ENCODE results near the gene APBA2.

The APBA2 gene

DNA sequence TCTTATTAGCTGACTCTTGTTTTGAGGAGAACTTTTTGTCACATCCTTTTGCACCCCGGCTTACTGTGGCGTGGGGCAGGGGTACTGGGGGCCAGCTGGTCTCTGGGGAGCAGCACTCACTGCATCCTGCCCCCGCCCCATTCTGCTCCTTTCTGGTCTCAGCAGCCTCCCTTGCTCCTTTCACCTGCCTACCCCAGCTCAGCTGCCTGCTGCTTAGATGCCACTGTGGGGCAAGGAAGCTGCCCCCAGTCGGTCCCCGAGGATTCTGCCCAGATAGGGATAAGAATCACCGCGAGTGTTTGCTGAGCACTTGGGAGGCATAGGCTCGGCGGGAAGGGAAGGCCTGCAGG, 32.0 kb downstream of the APBA2 start:
- no peak for DNase-seq

- DNase-seq = no peak
Measured at GRCh38 chr15:28918141-28918983, 32.6 kb downstream of the APBA2 start.

GRCh38 chr15:28919201-28919635, 33.4 kb downstream of the APBA2 start:
- peak; percentile 14 for DNase-seq

DNA sequence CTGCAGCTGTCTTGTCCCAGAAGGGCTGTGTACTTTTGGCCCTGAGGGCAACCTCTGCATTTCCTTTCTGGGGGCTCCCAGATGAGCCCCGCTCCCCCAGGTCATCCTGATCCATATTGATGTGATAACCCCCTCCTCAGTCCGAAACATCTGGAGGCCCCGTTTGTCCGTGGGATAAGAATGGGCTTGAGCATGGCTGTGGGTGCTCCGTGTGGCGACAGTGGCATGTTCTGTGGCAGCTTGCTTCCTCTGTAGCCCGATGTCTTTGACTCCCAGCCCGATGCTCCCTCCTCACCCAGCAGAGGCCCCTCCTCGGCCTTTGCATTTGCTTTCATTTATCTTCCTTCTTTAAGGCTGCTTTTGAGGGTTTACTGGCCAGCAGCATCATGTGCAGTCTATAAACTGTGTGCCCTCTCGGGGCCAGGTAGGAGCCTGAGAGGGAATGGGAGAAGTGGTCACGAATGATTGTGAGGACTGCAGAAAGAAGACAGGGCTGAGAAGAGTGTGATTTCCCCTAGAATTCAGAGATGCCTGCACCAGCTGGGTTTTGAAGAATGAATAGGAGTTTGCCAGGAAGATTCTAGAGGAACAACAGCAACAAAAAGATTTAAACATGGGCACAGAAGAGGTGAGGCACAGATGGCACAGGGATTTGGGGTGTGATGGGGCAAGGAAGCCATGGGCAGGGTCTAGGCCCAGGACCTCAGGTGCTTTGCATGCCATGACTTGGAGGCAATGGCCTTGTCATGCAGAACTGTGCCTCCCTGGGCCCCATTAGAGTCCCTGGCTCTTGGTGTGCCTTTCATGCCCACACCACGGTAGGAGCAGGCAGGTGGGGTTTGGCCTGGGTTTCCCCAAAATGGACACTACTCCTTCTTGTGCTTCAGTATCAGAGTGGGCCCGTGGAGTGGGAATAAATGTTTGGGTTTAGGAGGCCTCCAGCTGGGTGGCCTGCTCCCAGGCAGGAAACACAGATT, 34.2 kb downstream of the APBA2 start:
- no peak for DNase-seq

- no peak for DNase-seq
Measured at GRCh38 chr15:28920781-28921331, 35.1 kb downstream of the APBA2 start.

DNA sequence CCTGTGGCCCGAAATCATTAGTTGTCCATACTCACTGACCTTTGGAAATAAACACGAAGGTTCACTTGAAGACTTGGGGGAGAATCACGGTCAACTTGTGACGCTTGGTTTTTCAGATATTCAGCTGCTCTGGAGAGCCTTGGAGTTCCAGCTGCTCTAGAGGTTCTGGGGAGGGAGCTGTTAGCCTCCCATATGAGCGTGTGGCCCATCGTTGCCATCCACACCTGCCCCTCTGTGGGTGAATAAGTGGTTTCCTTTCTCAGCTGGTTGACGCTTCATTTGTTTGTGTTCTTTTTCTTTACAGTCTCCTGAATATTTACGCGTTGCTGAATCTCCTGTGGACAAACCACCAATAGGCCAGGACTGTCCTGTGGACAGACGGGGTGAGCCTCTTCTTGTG, 35.6 kb downstream of the APBA2 start:
- no peak for DNase-seq

DNA sequence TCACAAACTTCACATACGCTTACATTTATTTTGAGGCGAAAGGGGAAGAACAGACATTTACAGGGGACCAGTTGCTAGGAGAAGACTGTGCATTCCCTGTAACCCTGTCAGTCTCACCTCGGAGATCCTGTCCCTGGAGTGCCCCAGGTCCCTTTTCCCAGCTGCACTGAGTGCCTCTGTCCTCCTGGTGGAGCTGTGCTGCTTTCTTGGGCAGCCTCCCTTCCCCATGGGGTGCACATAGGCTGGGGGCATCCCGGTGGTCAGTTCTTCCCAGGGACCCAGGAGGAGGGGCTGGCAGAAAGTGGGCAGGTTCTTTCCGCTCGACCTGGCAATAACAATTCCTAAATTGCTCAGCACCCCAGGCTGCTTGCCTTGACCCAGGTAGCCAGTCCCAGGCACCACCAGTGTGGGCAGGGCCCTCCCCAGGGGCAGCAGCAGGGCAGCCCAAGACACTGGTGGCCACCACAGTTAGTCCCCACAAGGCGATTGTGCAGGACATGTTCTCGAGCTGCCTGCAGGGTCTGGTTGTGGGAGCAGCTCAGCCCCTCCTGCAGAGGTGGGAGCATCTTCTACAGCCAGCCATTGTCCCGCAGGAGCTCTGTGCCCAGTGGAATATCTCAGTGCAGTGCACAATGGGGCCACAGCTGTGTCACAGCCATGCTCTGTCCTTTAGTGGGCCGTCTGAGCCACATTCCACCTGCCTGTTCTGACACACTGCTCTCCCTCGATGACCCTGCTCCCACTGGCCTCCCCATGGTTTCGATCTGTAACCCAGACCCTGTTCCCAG, 36.3 kb downstream of the APBA2 start:
- no peak for DNase-seq

GRCh38 chr15:28922707-28923012, 36.9 kb downstream of the APBA2 start:
- DNase-seq = no peak

- DNase-seq = no peak
Measured at GRCh38 chr15:28923726-28924280, 38.0 kb downstream of the APBA2 start.

DNA sequence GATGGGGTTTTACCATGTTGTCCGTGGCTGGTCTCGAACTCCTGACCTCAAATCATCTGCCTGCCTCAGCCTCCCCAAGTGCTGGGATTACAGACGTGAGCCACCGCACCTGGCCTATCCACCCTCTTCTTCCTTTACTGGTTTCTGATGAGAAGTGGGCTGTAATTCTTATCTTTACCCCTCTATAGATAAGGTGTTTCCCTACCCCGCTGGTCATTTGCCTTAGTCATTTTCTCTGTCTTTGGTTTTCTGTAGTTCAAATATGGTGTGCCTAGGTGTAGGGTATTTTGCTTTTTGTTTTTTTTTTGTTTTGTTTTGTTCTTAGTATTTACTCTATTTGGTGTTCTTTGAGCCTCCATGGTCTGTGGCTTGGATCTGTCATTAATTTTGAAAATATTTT, 41.3 kb downstream of the APBA2 start:
- no peak for DNase-seq

GRCh38 chr15:28929200-28929599, 43.4 kb downstream of the APBA2 start:
- no peak for DNase-seq

GRCh38 chr15:28930011-28930410, 44.2 kb downstream of the APBA2 start:
- no peak for DNase-seq

GRCh38 chr15:28930476-28931291, 44.9 kb downstream of the APBA2 start:
- no peak for DNase-seq

GRCh38 chr15:28931828-28932227, 46.1 kb downstream of the APBA2 start:
- DNase-seq = no peak

- DNase-seq = no peak
Measured at GRCh38 chr15:28932361-28932760, 46.6 kb downstream of the APBA2 start.

DNA sequence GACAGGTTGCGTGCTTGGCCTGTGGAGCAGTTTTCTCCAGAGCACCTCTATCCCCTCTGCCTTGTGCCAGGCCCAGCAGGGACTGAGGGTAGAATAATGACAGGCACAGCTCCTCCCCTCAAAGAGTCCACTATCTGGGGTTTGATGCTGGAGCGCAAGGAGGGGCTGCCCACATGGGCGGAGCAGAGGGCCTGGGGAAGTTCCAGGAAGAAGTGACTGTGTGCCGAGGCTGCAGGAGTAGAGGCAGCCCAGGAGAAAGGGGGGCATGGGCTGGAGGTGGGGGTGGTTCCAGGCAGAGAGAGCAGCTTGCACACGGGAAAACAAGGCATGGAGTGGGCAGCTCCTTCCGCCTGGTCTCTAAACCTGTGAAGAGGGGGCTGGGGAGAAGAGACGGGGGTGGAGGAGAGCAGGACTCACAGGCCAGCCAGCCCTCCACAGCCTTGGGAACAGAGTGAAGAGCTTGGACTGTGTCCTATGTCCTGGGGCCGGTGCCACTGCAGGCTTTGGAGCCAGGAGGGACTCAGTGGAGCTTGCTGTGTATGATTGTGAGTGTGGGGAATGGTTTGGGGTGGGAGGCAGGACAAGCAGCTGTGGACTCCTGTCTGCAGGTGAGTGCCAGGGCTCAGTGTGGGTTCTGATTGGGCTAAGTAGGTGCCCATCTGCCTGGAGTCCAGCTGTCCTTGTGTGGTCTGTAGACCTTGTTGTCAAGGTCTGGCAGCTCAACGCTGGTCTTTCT, 48.1 kb downstream of the APBA2 start:
- no peak for DNase-seq

- no peak for DNase-seq
Measured at GRCh38 chr15:28934645-28935044, 48.9 kb downstream of the APBA2 start.

DNA sequence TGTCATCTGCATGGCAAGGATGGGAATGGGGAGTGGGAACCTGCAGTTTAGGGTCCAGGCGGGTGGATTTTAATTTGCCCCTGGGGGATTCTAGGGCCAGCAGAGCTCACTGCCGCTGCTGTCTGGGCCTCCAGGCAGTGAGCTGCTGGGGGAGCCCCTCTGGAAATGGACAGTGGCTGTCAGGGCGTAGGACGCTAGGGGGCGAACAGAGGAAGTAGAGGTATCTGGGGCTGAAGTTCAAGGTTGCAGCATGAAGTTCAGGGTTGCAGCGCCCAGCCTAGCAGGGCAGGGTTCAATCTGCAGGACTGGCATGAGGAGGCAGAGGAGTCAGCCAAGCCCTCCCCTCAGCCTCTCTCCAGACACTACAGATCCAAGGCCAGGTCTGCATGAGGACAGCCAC, 49.5 kb downstream of the APBA2 start:
- DNase-seq = peak; percentile 44

DNA sequence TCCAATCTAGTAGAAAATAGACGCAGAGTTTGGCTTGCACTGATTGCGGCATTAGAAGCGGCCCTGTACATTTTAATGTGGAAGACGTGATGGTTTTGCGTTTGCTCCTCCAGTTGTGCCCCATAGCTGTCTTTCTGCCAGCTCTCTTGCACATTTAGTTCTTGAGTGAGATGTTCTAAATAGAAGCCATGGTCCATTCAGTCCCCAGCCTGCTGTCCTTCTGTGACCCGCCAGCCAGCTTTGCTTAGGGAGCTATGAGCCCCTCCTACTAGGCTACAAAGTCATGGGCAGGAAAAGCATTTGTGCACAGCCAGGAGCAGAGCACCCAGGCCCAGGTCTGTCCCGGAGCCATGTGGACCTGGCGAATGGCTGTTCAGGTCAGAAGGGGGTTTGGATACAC, 50.3 kb downstream of the APBA2 start:
- DNase-seq = no peak

- DNase-seq = no peak
Measured at GRCh38 chr15:28936481-28936881, 50.7 kb downstream of the APBA2 start.

- no peak for DNase-seq
Measured at GRCh38 chr15:28937271-28937670, 51.5 kb downstream of the APBA2 start.
